Measurements from ENCODE around the gene D2HGDH.
"Not testable (repeated sequence)": the region's sequence is repeated elsewhere in the genome, so short reads cannot be mapped to it uniquely, and the experiment has no call there.

Gene D2HGDH

GRCh38 chr2:241724975-241725870 lies 9.2 kb upstream of the D2HGDH start:
- DNase-seq (ENCODE audit: low read depth in 2 of 2) = no peak

DNA sequence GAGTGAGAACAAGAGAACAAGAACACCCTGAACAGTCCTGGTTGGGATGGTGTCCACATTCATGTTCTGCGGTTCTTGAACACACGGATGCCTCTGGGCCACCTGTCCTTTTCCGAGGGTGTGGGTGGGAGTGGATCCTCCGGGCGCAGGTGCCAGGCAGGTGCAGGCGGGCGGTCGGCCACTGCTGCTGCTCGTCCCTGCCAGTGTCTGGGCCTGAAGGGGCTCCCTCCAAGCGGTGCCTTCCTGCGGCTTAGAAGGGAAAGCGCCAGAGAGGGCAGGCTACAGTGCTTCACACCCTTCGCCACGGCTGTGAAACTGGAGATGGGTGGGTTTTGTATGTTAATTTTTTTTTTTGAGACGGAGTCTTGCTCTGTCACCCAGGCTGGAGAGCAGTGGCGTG lies 8.0 kb upstream of the D2HGDH start:
- DNase-seq (ENCODE audit: low read depth in 2 of 2) = no peak

- no peak for DNase-seq (ENCODE audit: low read depth in 2 of 2)
These were observed 6.4 kb upstream of the D2HGDH start for GRCh38 chr2:241728000-241728399.

GRCh38 chr2:241728627-241729026 lies 5.8 kb upstream of the D2HGDH start:
- no peak for DNase-seq (ENCODE audit: low read depth in 2 of 2)

DNA sequence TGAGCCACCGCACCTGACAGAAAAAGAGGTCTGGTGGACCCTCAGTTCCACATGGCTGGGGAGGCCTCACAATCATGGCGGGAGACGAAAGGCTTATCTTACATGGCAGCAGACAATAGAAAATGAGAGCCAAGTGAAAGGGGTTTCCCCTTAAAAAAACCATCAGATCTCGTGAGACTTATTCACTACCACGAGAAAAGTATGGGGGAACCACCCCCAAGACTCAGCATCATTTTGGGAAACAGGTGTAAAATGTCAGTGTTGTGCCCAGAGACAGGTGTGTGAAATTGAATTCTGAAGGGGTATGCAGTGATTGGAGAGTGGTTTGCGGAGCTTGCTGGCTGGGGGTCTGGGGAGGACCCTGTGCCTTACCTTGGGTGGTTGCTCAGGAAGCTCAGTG lies 4.6 kb upstream of the D2HGDH start:
- no peak for DNase-seq (ENCODE audit: low read depth in 2 of 2)

GRCh38 chr2:241730671-241731293 lies 3.6 kb upstream of the D2HGDH start:
- DNase-seq (ENCODE audit: low read depth in 2 of 2) = no peak

- DNase-seq (ENCODE audit: low read depth in 2 of 2) = peak; percentile 43 to 69
These were observed 1.8 kb upstream of the D2HGDH start for GRCh38 chr2:241732513-241733186.

DNA sequence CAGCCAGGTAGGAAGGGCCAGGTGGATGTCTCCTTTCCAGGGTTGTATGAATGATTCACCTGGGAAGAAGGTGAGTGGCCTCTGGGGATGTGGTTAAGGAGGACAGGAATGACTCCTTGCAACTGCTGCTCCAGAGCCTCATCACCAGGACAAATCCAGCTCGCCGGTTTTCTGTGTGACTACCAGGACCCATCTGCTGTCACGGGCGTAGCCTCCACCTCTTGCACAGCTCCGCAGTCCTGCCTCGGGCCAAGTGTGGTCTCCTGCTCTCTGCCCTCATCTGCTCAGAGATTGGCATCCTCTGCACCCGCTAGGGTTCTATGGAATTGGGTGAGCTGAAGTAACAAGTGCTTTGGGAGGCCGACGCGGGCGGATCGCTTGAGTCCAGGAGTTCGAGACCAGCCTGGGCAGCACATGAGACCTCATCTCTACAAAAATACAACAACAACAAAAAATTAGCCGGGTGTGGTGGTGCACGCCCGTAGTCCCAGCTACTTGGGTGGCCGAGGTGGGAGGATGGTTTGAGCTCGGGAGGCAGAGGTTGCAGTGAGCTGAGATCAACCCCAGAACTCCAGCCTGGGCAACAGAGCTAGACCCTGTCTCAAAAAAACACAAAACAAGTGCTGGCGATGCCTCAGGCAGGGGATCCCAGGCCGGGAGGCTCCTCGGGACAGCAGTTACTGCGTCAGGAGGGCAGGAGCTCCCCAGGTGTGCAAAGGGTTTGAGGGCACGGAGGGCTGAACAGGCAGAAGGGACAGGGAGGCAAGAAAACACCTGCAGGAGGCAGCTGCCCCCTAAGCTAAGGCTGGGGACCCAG lies 831 bp upstream of the D2HGDH start:
- DNase-seq (ENCODE audit: low read depth in 2 of 2) = no peak

- DNase-seq (ENCODE audit: low read depth in 2 of 2) = no peak
These were observed 293 bp upstream of the D2HGDH start for GRCh38 chr2:241734208-241734466.

DNA sequence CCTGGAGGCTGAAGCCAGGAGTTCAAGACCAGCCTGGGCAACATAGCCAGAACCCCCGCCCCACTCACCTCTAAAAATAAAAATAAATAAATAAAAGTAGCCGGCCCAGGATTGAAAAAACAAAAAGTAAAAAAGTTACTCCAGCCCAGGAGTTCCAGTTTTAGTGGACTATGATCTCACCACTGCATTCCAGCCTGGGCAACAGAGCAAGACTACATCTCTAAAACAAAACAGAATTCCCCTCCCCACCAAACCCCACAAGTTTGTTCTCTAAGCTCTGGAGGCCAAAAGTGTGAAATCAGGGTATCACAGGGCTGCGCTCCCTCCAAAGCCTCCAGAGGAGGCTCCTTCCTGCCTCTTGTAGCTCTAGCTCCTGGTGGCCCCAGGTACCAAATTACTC lies 1.7 kb downstream of the D2HGDH start:
- no peak for DNase-seq (ENCODE audit: low read depth in 2 of 2)

- no peak for DNase-seq (ENCODE audit: low read depth in 2 of 2)
These were observed 3.7 kb downstream of the D2HGDH start for GRCh38 chr2:241738040-241738686.

- no peak for DNase-seq (ENCODE audit: low read depth in 2 of 2)
These were observed 4.7 kb downstream of the D2HGDH start for GRCh38 chr2:241739177-241739576.

- peak; percentile 49 to 56 for DNase-seq (ENCODE audit: low read depth in 2 of 2)
These were observed 5.2 kb downstream of the D2HGDH start for GRCh38 chr2:241739651-241740050.

DNA sequence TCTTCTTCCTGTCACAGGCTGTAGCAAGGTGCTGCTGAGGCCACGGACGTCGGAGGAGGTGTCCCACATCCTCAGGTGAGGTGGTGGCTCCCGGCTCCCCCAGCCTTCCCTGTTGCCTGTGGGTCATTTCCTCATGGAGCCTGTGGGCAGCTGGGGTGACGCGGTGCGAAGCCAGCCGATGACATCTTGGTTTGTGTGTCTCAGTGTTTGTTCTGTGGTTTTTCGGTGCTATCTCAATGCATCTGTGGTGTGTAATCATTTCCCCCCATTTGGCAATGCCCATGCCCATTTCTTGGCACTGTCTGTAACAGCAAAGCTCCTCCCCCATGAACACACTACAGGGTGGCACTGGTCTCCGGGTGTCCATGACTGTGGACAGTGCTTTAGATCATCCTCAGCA lies 6.6 kb downstream of the D2HGDH start:
- no peak for DNase-seq (ENCODE audit: low read depth in 2 of 2)

DNA sequence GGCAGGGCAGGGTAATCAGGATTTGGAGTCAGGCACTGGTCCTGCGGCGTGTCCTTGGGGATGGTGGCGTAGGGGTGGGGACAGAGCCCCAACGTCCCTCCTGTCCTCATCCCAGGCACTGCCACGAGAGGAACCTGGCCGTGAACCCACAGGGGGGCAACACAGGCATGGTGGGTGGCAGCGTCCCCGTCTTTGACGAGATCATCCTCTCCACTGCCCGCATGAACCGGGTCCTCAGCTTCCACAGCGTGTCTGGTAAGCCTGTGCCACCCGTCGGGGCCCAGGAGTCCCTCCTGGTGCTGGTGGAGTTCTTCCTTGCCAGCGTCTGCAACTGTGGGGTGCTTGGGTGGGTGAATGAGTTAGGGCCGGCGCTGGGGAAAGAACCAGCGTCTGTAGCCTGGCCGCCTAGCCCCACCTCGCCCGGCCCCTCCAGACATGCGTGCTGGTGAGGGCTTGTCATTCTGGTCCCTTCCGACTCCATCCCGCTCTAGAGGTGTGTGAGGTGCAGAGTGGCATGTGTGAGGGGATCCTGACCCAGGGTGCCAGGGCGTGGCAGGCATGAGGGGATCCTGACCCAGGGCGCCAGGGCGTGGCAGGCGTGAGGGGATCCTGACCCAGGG lies 8.0 kb downstream of the D2HGDH start:
- no peak for DNase-seq (ENCODE audit: low read depth in 2 of 2)

DNA sequence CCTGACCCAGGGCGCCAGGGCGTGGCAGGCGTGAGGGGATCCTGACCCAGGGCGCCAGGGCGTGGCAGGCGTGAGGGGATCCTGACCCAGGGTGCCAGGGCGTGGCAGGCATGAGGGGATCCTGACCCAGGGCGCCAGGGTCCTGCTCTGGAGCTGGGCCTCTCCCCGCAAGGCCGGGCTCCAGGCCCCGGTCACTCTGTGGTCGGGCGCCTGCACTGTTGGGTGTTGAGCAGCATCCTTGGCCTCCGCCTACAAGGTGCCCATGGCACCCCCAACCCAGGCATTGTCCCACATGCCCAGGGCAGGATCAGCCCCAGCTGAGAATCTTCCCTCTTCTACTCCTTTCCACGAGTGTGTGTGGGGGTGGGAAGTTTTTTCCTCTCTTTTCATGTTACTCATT lies 8.6 kb downstream of the D2HGDH start:
- not testable (repeated sequence) for DNase-seq (ENCODE audit: low read depth in 2 of 2)

DNA sequence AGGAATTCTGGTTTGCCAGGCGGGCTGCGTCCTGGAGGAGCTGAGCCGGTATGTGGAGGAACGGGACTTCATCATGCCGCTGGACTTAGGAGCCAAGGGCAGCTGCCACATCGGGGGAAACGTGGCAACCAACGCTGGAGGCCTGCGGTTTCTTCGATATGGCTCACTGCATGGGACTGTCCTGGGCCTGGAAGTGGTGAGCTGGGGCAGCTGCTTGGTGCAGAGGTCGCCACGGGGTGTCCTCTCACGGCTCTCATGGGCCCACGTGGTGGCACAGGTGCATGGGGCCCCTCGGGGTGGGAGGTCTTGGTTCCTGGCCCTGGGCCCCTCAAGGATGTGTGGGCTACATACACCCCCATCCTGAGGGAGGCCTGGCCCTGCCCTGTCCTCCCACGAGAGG lies 9.2 kb downstream of the D2HGDH start:
- no peak for DNase-seq (ENCODE audit: low read depth in 2 of 2)

DNA sequence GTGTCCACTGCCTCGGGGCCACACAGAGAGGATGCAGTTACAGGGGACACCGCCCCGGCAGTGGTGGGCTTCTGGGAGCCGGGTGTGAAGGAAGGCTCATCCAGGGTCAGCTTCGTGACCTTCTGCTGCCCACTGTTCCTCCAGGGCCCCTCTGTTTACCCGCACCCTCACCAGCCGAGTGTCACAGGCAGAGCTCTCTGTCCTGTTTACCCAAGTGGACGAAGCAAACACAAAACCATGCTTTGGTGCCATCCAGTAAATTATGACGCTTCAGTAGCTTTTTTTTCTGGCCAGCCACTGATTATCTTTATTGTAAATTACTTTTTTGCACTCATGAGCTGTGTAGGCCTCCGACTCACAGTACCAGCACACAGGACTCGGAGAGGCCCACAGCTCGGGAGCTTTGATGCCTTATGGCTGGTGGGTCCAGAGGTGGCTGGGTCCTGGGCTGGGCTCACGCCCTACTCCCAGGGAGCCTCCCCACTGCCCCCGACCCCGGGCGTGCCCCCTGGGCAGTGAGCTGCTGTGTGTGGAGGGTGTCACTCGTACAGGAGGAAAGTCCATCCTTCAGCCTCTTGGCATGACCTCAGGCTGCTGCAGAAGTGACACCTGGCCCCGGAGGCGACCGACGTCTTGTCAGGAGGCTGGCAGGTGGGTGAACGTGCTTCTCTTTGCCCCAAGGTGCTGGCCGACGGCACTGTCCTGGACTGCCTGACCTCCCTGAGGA lies 9.8 kb downstream of the D2HGDH start:
- DNase-seq (ENCODE audit: low read depth in 2 of 2) = no peak

DNA sequence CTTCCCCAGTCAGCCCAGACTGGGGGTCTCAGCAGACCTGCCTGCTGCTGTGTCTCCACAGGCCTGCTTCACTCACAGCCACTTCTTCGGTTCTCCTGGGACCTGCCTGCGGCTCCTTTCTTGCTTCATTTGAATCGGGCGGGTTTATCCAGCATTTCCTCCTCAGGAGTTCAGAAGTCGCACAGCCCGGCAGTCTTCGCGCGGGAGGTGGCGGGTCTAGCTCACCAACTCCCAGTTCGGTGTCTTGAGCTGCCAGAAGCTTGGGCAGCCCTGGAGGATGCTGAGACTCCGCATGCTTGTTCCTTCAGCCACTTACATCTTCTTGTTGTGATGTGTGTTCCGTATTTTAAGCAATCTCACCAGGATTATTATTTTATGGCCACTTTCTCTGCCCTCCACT lies 10.8 kb downstream of the D2HGDH start:
- no peak for DNase-seq (ENCODE audit: low read depth in 2 of 2)

DNA sequence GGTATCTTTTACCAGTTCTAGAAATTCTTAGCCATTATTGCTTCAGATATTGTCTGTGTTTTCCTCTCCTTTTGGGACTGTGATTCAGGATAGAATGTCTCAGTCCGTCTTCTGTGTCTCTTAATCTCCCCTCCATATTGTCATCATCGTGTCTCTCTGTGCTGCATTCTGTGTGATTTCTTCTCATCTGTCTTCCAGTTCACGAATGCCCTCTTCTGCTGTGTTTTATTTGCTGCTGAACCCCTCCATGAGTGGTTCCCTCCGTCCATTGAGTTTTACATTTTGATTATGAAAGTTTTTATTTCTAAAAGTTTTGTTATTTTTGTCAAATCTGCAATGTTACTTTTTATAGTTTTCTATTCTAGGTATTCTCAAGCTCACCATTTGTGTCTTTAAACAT lies 11.7 kb downstream of the D2HGDH start:
- DNase-seq (ENCODE audit: low read depth in 2 of 2) = no peak
